IPS-20b (cell line): ENCODE measurements around the gene SPNS2.

Experiments used
- H3K27ac ChIP-seq: one replicate; pipeline ENCODE4 v1.5.1; 2013; ENCODE audit warnings: low read length
- H3K27me3 ChIP-seq: 2 replicates; pipeline ENCODE4 v1.6.1; 2013; ENCODE audit warnings: mild to moderate bottlenecking, low read length, inconsistent platforms; ENCODE audit not compliant: insufficient read depth
- H3K36me3 ChIP-seq: 2 replicates; pipeline ENCODE4 v1.6.1; 2013; ENCODE audit warnings: low read depth, mild to moderate bottlenecking, inconsistent platforms, low read length, moderate library complexity; ENCODE audit not compliant: insufficient read depth
- H3K4me1 ChIP-seq: 2 replicates; pipeline ENCODE4 v1.6.1; 2013; ENCODE audit warnings: mild to moderate bottlenecking, control low read depth, inconsistent platforms, low read length, moderate library complexity; ENCODE audit not compliant: insufficient read depth
- H3K4me3 ChIP-seq: 2 replicates; pipeline ENCODE4 v1.5.1; 2013; ENCODE audit warnings: mild to moderate bottlenecking, low read length, inconsistent platforms
- H3K9ac ChIP-seq: 2 replicates; pipeline ENCODE4 v1.6.1; 2013; ENCODE audit warnings: low read depth, mild to moderate bottlenecking, inconsistent platforms, low read length, moderate library complexity
- H3K9me3 ChIP-seq: 2 replicates; pipeline ENCODE4 v1.6.1; 2013; ENCODE audit warnings: mild to moderate bottlenecking, low read depth, low read length, inconsistent platforms; ENCODE audit not compliant: insufficient read depth

The SPNS2 gene

DNA sequence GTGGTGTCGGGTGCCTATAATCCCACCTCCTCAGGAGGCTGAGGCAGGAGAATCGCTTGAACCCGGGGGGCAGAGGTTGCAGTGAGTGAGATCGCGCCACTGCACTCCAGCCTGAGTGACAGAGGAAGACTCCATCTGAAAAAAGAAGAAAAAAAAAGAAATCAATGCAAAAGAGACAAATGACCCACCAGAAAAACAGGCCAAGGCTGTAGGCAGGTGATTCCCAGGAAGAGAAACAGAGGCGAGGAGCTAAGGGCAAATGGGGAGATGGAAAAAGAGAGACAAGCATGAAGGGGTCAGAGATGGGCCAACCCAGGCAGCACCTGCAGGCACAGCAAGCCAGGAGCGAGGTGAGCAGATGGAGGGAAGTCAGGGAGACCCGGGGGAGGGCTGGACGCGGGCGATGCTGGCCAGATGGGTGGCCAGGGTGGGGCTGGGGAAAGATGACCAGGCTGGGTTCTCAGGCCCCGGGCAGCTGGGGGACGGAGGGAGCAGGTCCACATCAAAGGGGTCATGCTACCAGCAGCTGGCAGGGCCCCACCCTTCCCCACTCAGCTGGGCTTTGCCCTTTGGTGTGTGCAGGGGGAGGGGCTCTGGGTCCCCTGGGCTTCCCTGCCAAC, 31.0 kb downstream of the SPNS2 start:
- no peaks in the 10 kb centered on the region for H3K4me1 ChIP-seq
- no peak overlapping the region for H3K27ac ChIP-seq
- no peak overlapping the region for H3K9ac ChIP-seq
- no peaks in the 10 kb centered on the region for H3K9me3 ChIP-seq
- peaks cover 98% of the 10 kb centered on the region for H3K27me3 ChIP-seq
- H3K4me3 ChIP-seq = no peak overlapping the region
- H3K36me3 ChIP-seq = no peaks in the 10 kb centered on the region

DNA sequence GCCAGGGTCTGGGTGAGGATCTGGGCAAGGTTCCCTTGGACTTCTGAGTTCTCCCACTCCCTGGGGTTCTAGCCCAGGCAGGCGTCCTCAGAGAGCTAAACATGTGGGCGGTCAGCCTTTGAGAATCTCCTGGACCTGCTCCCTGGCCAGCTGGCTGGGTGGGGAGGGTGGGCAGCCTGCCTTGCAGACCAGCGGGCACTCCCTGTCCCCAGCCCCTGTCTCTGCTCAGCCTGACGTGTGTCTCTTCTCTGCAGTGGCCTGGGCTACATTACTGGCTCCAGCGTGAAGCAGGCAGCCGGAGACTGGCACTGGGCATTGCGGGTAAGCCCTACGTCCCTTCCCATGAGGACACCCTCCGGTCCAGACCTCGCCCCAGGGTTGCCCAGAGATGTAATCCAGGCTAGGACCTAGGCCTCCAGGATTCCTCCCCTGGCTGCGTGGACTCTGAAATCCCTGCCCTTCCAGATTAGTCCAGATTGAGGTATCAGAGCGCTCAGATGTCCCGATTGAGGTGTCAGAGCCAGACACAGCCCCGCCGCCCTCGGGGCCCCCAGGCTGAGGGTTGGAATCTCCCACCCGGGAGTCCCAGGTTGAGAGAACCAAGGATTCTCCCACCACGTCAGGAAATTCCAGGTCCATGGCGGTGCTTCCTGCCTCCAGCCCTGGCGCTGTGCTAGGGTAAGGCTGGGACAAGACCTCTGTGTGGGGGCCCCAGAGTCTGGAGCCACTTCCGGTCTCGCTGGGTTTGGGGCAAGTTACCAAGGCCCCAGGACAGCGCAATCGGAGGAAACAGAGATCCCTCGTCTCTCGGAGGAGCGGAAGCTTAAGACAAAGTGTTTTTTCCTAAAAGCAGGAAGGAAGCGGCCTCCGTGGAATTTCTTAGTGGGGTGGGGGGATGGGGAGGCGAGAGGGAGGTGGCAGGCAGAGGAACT, 32.4 kb downstream of the SPNS2 start:
- H3K9me3 ChIP-seq = no peaks in the 10 kb centered on the region
- H3K36me3 ChIP-seq = no peaks in the 10 kb centered on the region
- no peaks in the 10 kb centered on the region for H3K4me1 ChIP-seq
- H3K4me3 ChIP-seq = no peak overlapping the region
- H3K27me3 ChIP-seq = peaks cover 87% of the 10 kb centered on the region
- no peak overlapping the region for H3K27ac ChIP-seq
- H3K9ac ChIP-seq = no peak overlapping the region

DNA sequence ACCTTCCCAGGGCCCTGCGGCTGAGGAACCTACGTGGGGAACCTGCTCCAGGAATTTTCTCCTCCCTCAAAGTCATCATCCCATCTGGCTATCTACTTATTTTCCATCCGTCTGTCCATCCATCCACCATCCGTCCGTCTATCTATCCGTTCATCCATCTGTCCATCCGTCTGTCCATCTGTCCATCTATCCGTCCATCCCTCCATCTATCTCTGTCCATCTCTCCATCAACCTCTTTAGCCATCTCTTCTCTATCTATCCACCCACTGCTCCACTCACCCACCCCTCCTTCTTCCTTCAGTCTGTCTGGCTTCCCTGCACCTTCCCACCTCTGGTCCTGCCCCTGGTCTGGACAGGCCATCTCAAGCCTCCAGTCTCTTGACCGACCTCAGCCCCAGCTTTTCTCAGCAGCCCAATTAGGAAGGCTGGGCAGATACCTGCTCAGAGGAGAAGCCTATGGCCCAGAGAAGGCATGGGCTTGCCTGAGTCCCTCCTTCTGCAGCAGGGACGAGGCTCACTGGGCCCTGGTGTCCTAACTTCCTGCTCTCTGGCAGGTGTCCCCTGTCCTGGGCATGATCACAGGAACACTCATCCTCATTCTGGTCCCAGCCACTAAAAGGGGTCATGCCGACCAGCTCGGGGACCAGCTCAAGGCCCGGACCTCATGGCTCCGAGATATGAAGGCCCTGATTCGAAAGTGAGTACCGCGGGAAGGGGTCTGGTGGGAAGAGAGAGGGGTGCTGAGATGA, 33.5 kb downstream of the SPNS2 start:
- H3K27me3 ChIP-seq = peaks cover 76% of the 10 kb centered on the region
- 0 out of 2 replicates have a peak, but pooled peaks cover under 1% of the 10 kb centered on the region for H3K36me3 ChIP-seq
- no peaks in the 10 kb centered on the region for H3K4me1 ChIP-seq
- H3K9me3 ChIP-seq = no peaks in the 10 kb centered on the region
- H3K4me3 ChIP-seq = no peak overlapping the region
- H3K9ac ChIP-seq = no peak overlapping the region
- no peak overlapping the region for H3K27ac ChIP-seq

- peaks cover 9% of the 10 kb centered on the region for H3K36me3 ChIP-seq
- H3K27ac ChIP-seq = no peak overlapping the region
- no peak overlapping the region for H3K9ac ChIP-seq
- peaks cover 68% of the 10 kb centered on the region for H3K27me3 ChIP-seq
- no peak overlapping the region for H3K4me3 ChIP-seq
- H3K4me1 ChIP-seq = no peaks in the 10 kb centered on the region
- no peaks in the 10 kb centered on the region for H3K9me3 ChIP-seq
These were observed 34.3 kb downstream of the SPNS2 start for GRCh38 chr17:4532860-4533522.

GRCh38 chr17:4533523-4534504, 35.1 kb downstream of the SPNS2 start:
- no peak overlapping the region for H3K27ac ChIP-seq
- H3K4me1 ChIP-seq = no peaks in the 10 kb centered on the region
- H3K9ac ChIP-seq = no peak overlapping the region
- H3K9me3 ChIP-seq = no peaks in the 10 kb centered on the region
- no peak overlapping the region for H3K4me3 ChIP-seq
- H3K36me3 ChIP-seq = peaks cover 17% of the 10 kb centered on the region
- peaks cover 60% of the 10 kb centered on the region for H3K27me3 ChIP-seq

DNA sequence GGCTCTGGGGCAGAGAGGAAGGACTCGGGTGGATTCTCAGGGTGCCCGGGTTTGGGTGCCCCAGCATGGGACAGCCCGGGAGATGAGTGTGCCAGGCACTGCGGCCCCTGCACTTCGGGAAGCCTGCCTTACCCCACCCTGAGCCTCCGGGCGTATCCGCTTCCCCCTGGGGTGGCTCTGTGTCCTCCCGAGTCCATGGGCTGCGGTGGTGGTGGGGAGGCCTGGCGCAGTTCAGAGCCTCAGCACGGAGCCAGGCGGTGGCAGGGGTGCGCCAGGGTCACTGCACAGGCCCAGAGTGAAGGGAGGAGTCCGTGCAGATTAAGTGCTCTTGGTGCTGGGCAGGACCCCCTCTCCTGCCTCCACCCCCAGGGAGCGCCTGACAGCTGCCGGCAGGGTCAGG, 35.8 kb downstream of the SPNS2 start:
- H3K4me3 ChIP-seq = no peak overlapping the region
- H3K4me1 ChIP-seq = no peaks in the 10 kb centered on the region
- no peak overlapping the region for H3K27ac ChIP-seq
- H3K27me3 ChIP-seq = peaks cover 54% of the 10 kb centered on the region
- no peak overlapping the region for H3K9ac ChIP-seq
- no peaks in the 10 kb centered on the region for H3K9me3 ChIP-seq
- H3K36me3 ChIP-seq = peaks cover 24% of the 10 kb centered on the region

GRCh38 chr17:4534928-4535666, 36.4 kb downstream of the SPNS2 start:
- no peaks in the 10 kb centered on the region for H3K4me1 ChIP-seq

GRCh38 chr17:4535667-4536258, 37.1 kb downstream of the SPNS2 start:
- Histone ChIP-seq H3K4me3 (peak overlapping the region; percentile 37; the same call in 1 of the 2 replicates), H3K27ac (no peak overlapping the region), H3K27me3 (peaks cover 42% of the 10 kb centered on the region), H3K4me1 (no peaks in the 10 kb centered on the region), H3K36me3 (peaks cover 37% of the 10 kb centered on the region), H3K9me3 (no peaks in the 10 kb centered on the region), H3K9ac (no peak overlapping the region)

More at GRCh38 chr17:4534928-4535666, 36.4 kb downstream of the SPNS2 start:
- Histone ChIP-seq H3K9ac (no peak overlapping the region), H3K27me3 (peaks cover 48% of the 10 kb centered on the region), H3K27ac (no peak overlapping the region), H3K9me3 (no peaks in the 10 kb centered on the region), H3K4me3 (no peak overlapping the region), H3K36me3 (peaks cover 30% of the 10 kb centered on the region)

DNA sequence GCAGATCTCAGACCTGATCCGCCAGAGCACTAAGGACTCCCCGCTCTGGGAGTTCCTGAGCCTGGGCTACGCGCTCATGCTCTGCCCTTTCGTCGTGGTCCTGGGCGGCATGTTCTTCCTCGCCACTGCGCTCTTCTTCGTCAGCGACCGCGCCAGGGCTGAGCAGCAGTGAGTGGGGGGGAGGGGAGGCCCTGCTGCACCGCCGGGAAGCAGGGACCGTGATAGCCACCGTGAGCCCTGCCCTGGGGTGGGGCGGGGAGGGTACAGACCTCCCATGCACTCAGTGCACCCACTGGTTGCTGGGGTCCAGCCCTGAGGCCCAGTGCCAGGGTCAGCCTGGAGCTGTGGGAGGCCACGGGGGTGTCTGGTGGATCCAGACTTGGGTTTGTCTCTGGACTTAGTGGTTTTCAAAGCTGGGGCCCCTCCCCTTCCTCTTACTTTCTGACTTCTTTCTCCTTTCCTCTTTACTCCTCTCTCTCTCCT, 37.6 kb downstream of the SPNS2 start:
- Histone ChIP-seq H3K27me3 (peaks cover 36% of the 10 kb centered on the region), H3K36me3 (peaks cover 42% of the 10 kb centered on the region), H3K27ac (no peak overlapping the region), H3K4me3 (peak overlapping the region; percentile 37; the same call in 1 of the 2 replicates), H3K4me1 (no peaks in the 10 kb centered on the region), H3K9ac (no peak overlapping the region), H3K9me3 (no peaks in the 10 kb centered on the region)
